GM23338 (cell line): ENCODE data around the gene RNF11. TPM values are rescaled to one million over a fixed set of nuclear protein-coding genes. Genes with fewer than 3 reads are reported as not detected.

Experiments used
- ATAC-seq: fragments of 200-7000 bp; cut with Tn5 transposase; 3 replicates; pipeline ENCODE4 v1.9.1; 2020
- DNase-seq: peaks from one replicate; pipeline ENCODE4 v3.0.0-alpha.2; 2015; ENCODE audit warnings: low spot score
- H2AFZ ChIP-seq: fragments of 200-600 bp; sonication (generic); 2 replicates; pipeline ENCODE4 v1.8.0; 2016; ENCODE audit warnings: antibody characterized with exemption, mild to moderate bottlenecking, moderate library complexity
- H3F3A ChIP-seq: fragments of 200-600 bp; sonication (generic); replicated peaks from 2 replicates; pipeline ENCODE4 v1.8.0; 2017; ENCODE audit warnings: antibody characterized with exemption, mixed run types, low read depth
- H3K27ac ChIP-seq: fragments of 200-600 bp; sonication (generic); 2 replicates; pipeline ENCODE4 v1.6.1; 2016; ENCODE audit warnings: low read depth
- H3K27me3 ChIP-seq: fragments of 200-600 bp; sonication (generic); 2 replicates; pipeline ENCODE4 v1.8.0; 2016; ENCODE audit warnings: mild to moderate bottlenecking, mixed run types, moderate library complexity; ENCODE audit not compliant: insufficient read depth
- H3K36me3 ChIP-seq: fragments of 200-600 bp; sonication (generic); 2 replicates; pipeline ENCODE4 v1.8.0; 2016; ENCODE audit warnings: mild to moderate bottlenecking; ENCODE audit not compliant: insufficient read depth
- H3K4me1 ChIP-seq: fragments of 200-600 bp; sonication (generic); 2 replicates; pipeline ENCODE4 v1.8.0; 2016; ENCODE audit warnings: mild to moderate bottlenecking, moderate library complexity; ENCODE audit not compliant: insufficient read depth
- H3K4me2 ChIP-seq: fragments of 200-600 bp; sonication (generic); 2 replicates; pipeline ENCODE4 v1.7.1; 2017; ENCODE audit warnings: mixed run types
- H3K4me3 ChIP-seq: fragments of 200-600 bp; sonication (generic); 2 replicates; pipeline ENCODE4 v1.6.1; 2016; ENCODE audit warnings: mixed run types
- H3K79me2 ChIP-seq: fragments of 200-600 bp; sonication (generic); replicated peaks from 2 replicates; pipeline ENCODE4 v1.8.0; 2017; ENCODE audit warnings: mild to moderate bottlenecking; ENCODE audit not compliant: insufficient read depth
- H3K9me2 ChIP-seq: fragments of 200-600 bp; sonication (generic); 2 replicates; pipeline ENCODE4 v1.8.0; 2017; ENCODE audit not compliant: insufficient read depth
- H4K20me1 ChIP-seq: fragments of 200-600 bp; sonication (generic); replicated peaks from 2 replicates; pipeline ENCODE4 v1.8.0; 2017; ENCODE audit warnings: mild to moderate bottlenecking; ENCODE audit not compliant: insufficient read depth
- H3K27ac Mint-ChIP-seq: 2 replicates; pipeline ENCODE4 v1.8.0; 2020; ENCODE audit warnings: inconsistent platforms, mild to moderate bottlenecking, moderate library complexity, mixed read lengths
- H3K27me3 Mint-ChIP-seq: 3 replicates; pipeline ENCODE4 v1.8.0; 2022; ENCODE audit warnings: low read depth, mild to moderate bottlenecking, moderate library complexity, mixed read lengths, inconsistent platforms; ENCODE audit not compliant: insufficient read depth, poor library complexity
- H3K36me3 Mint-ChIP-seq: 3 replicates; pipeline ENCODE4 v1.8.0; 2021; ENCODE audit warnings: low read depth, mild to moderate bottlenecking, inconsistent platforms, moderate library complexity, mixed read lengths
- H3K4me1 Mint-ChIP-seq: 3 replicates; pipeline ENCODE4 v1.8.0; 2020; ENCODE audit warnings: mild to moderate bottlenecking, inconsistent platforms, mixed read lengths
- H3K4me3 Mint-ChIP-seq: 3 replicates; pipeline ENCODE4 v1.8.0; 2021; ENCODE audit warnings: moderate library complexity, mild to moderate bottlenecking, inconsistent platforms, mixed read lengths
- H3K9me3 Mint-ChIP-seq: 3 replicates; pipeline ENCODE4 v1.8.0; 2020; ENCODE audit warnings: moderate library complexity, mild to moderate bottlenecking, inconsistent platforms, mixed read lengths
- CREB1 ChIP-seq: fragments of 250-450 bp; sonication (Bioruptor Pico); IDR thresholded peaks from 2 replicates; pipeline ENCODE4 v1.5.0; 2020; ENCODE audit warnings: low read depth, mild to moderate bottlenecking, moderate library complexity
- ETS1 ChIP-seq: IDR thresholded peaks from 2 replicates; pipeline ENCODE4 v1.6.1; 2016; ENCODE audit warnings: antibody characterized with exemption
- EZH2 ChIP-seq: fragments of 200-600 bp; sonication (generic); IDR thresholded peaks from one replicate; pipeline ENCODE4 v1.8.0; 2017; ENCODE audit warnings: antibody characterized with exemption, mild to moderate bottlenecking, low read depth; ENCODE audit not compliant: unreplicated experiment
- EZH2phosphoT487 ChIP-seq: fragments of 200-600 bp; sonication (generic); IDR thresholded peaks from one replicate; pipeline ENCODE4 v1.8.1; 2018; ENCODE audit warnings: antibody characterized with exemption; ENCODE audit not compliant: unreplicated experiment
- JUNB ChIP-seq: IDR thresholded peaks from one replicate; pipeline ENCODE4 v1.6.1; 2016; ENCODE audit warnings: antibody characterized with exemption; ENCODE audit not compliant: unreplicated experiment
- NANOG ChIP-seq: IDR thresholded peaks from 2 replicates; pipeline ENCODE4 v1.6.1; 2016; ENCODE audit warnings: antibody characterized with exemption, borderline replicate concordance
- REST ChIP-seq: IDR thresholded peaks from one replicate; pipeline ENCODE4 v1.6.1; 2018; ENCODE audit warnings: antibody characterized with exemption; ENCODE audit not compliant: unreplicated experiment
- STAT1 ChIP-seq: IDR thresholded peaks from one replicate; pipeline ENCODE4 v1.6.1; 2016; ENCODE audit warnings: antibody characterized with exemption; ENCODE audit not compliant: unreplicated experiment
- ZNF114 ChIP-seq: fragments of 250-450 bp; sonication (Bioruptor Pico); IDR thresholded peaks from 2 replicates; pipeline ENCODE4 v1.5.0; 2020; ENCODE audit warnings: mild to moderate bottlenecking, moderate library complexity
- ZNF331 ChIP-seq: fragments of 250-450 bp; sonication (Bioruptor Pico); IDR thresholded peaks from 2 replicates; pipeline ENCODE4 v1.5.0; 2020; ENCODE audit warnings: low read depth, mild to moderate bottlenecking, moderate library complexity
- ZNF462 ChIP-seq: fragments of 250-450 bp; sonication (Bioruptor Pico); IDR thresholded peaks from 2 replicates; pipeline ENCODE4 v1.5.0; 2020; ENCODE audit warnings: mild to moderate bottlenecking, moderate library complexity
- polyA plus RNA-seq: library from polyadenylated mRNA; unstranded; fragments of >200 nt; fragmentation: Nextera tagmentation; extraction: Ambion mirVana; gene quantifications from 2 replicates; pipeline ENCODE4 v1.2.1, GENCODE V29; 2016
- total RNA-seq: library from RNA; depleted of rRNA; stranded (reverse); fragments of >200 nt; shearing (Covaris generic); gene quantifications from 2 replicates; pipeline ENCODE4 v1.2.3, GENCODE V29; 2014

The RNF11 gene
- total and polyA plus RNA-seq, 2 experiments from 2014 or later = 22.3 to 43.0 TPM

GRCh38 chr1:51203121-51203873 lies 32.8 kb upstream of the RNF11 start:
- DNase-seq (no peak), ATAC-seq (no peak)
- no peaks in the 10 kb centered on the region for H3K36me3 ChIP-seq
- H3K4me3 ChIP-seq = no peak overlapping the region
- H3K9me2 ChIP-seq = no peaks in the 10 kb centered on the region
- Mint-ChIP-seq H3K27me3 (no peaks in the 10 kb centered on the region), H3K36me3 (no peaks in the 10 kb centered on the region), H3K4me1 (no peaks in the 10 kb centered on the region), H3K4me3 (no peak overlapping the region), H3K27ac (no peak overlapping the region), H3K9me3 (no peaks in the 10 kb centered on the region)
- H3K79me2 ChIP-seq = no peaks in the 10 kb centered on the region
- H2AFZ ChIP-seq = no peak overlapping the region
- H3K27ac ChIP-seq = no peak overlapping the region
- TF ChIP-seq EZH2phosphoT487 = no peak
- no peak for TF ChIP-seq ZNF331 (CRISPR knock-in tag)
- no peak for TF ChIP-seq CREB1 (CRISPR knock-in tag)
- no peak for TF ChIP-seq NANOG
- no peak overlapping the region for H3K4me2 ChIP-seq
- H3K27me3 ChIP-seq = no peaks in the 10 kb centered on the region
- H4K20me1 ChIP-seq = no peaks in the 10 kb centered on the region
- no peaks in the 10 kb centered on the region for H3K4me1 ChIP-seq
- H3F3A ChIP-seq = no peaks in the 10 kb centered on the region

- H3K79me2 ChIP-seq = no peaks in the 10 kb centered on the region
- no peaks in the 10 kb centered on the region for H4K20me1 ChIP-seq
- DNase-seq = no peak
- Mint-ChIP-seq H3K9me3 (no peaks in the 10 kb centered on the region), H3K36me3 (no peaks in the 10 kb centered on the region), H3K4me1 (no peaks in the 10 kb centered on the region), H3K4me3 (no peak overlapping the region), H3K27ac (no peak overlapping the region), H3K27me3 (no peaks in the 10 kb centered on the region)
- H3K9me2 ChIP-seq = no peaks in the 10 kb centered on the region
- H3K4me2 ChIP-seq = no peak overlapping the region
- H3K27me3 ChIP-seq = no peaks in the 10 kb centered on the region
- ATAC-seq = no peak
- H2AFZ ChIP-seq = no peak overlapping the region
- no peaks in the 10 kb centered on the region for H3K36me3 ChIP-seq
- H3K27ac ChIP-seq = no peak overlapping the region
- H3K4me3 ChIP-seq = no peak overlapping the region
- H3K4me1 ChIP-seq = no peaks in the 10 kb centered on the region
- no peaks in the 10 kb centered on the region for H3F3A ChIP-seq
- TF ChIP-seq ZNF114 (CRISPR knock-in tag) = no peak
- no peak for TF ChIP-seq ZNF331 (CRISPR knock-in tag)
- no peak for TF ChIP-seq ZNF462
- no peak for TF ChIP-seq STAT1
- no peak for TF ChIP-seq ETS1
- TF ChIP-seq REST = no peak
- TF ChIP-seq CREB1 (CRISPR knock-in tag) = no peak
- no peak for TF ChIP-seq NANOG
- no peak for TF ChIP-seq EZH2
- TF ChIP-seq JUNB = no peak
Measured at GRCh38 chr1:51203874-51204245, 32.2 kb upstream of the RNF11 start.
